ENCODE data around the gene ADAMTS8.

Gene ADAMTS8

GRCh38 chr11:130394615-130395014, 33.8 kb downstream of the ADAMTS8 start:
- no peak for DNase-seq (ENCODE audit: low read depth)

GRCh38 chr11:130391711-130392110, 36.7 kb downstream of the ADAMTS8 start:
- no peak for DNase-seq (ENCODE audit: low read depth)

- peak; percentile 59 for DNase-seq (ENCODE audit: low read depth)
These were observed 38.2 kb downstream of the ADAMTS8 start for GRCh38 chr11:130390071-130390758.

- DNase-seq (ENCODE audit: low read depth), result no peak
These were observed 39.0 kb downstream of the ADAMTS8 start for GRCh38 chr11:130389335-130389935.

- no peak for DNase-seq (ENCODE audit: low read depth)
These were observed 39.7 kb downstream of the ADAMTS8 start for GRCh38 chr11:130388607-130389205.

- DNase-seq (ENCODE audit: low read depth), result peak; percentile 20
These were observed 42.4 kb downstream of the ADAMTS8 start for GRCh38 chr11:130386056-130386455.

GRCh38 chr11:130383344-130384211, 44.8 kb downstream of the ADAMTS8 start:
- DNase-seq (ENCODE audit: low read depth), result peak; percentile 81

GRCh38 chr11:130381317-130381716, 47.1 kb downstream of the ADAMTS8 start:
- no peak for DNase-seq (ENCODE audit: low read depth)

- DNase-seq (ENCODE audit: low read depth), result no peak
These were observed 47.6 kb downstream of the ADAMTS8 start for GRCh38 chr11:130380778-130381177.

- DNase-seq (ENCODE audit: low read depth), result no peak
These were observed 49.1 kb downstream of the ADAMTS8 start for GRCh38 chr11:130379276-130379675.

- no peak for DNase-seq (ENCODE audit: low read depth)
These were observed 57.4 kb downstream of the ADAMTS8 start for GRCh38 chr11:130370845-130371590.

- no peak for DNase-seq (ENCODE audit: low read depth)
These were observed 58.7 kb downstream of the ADAMTS8 start for GRCh38 chr11:130369713-130370112.

GRCh38 chr11:130369141-130369691, 59.2 kb downstream of the ADAMTS8 start:
- DNase-seq (ENCODE audit: low read depth), result no peak

GRCh38 chr11:130359419-130359818, 69.0 kb downstream of the ADAMTS8 start:
- no peak for DNase-seq (ENCODE audit: low read depth)

GRCh38 chr11:130358398-130358797, 70.0 kb downstream of the ADAMTS8 start:
- no peak for DNase-seq (ENCODE audit: low read depth)

Data from ELR (cell line).